Regular cardiac myocyte (primary cell): Measurements from ENCODE around the gene SIRPA. TPM values are rescaled to one million over a fixed set of nuclear protein-coding genes. Genes with fewer than 3 reads are reported as not detected.

Experiments used
- total RNA-seq: library from RNA; depleted of rRNA; stranded (reverse); fragments of >200 nt; gene quantifications from 2 replicates; pipeline ENCODE4 v1.2.3, GENCODE V29; 2014

The SIRPA gene
- 2.9 and 9.9 TPM in 2 replicates for total RNA-seq

GRCh38 chr20:1894951-1895673 is at the start of gene SIRPA:
SIRPA (plus strand) TSS chr20:1895407; CDS start chr20:1895448, 41 bp downstream.

Other genes starting within 250 kb of the SIRPA start
- not detected in 2 replicates for gene SIRPG, start 237.6 kb upstream of the SIRPA start, total RNA-seq
- not detected in 2 replicates for gene PDYN, start 98.7 kb downstream of the SIRPA start, total RNA-seq
- gene STK35, start 206.4 kb downstream of the SIRPA start, total RNA-seq, result 17.4 and 20.0 TPM in 2 replicates